Hepatocyte (in vitro differentiated cells): ENCODE data around the gene RIOK3. TPM values are rescaled to one million over a fixed set of nuclear protein-coding genes. Genes with fewer than 3 reads are reported as not detected.

Experiments
- DNase-seq: peaks from one replicate; pipeline ENCODE4 v3.0.0-alpha.2; 2016; ENCODE audit warnings: low spot score
- H2AFZ ChIP-seq: fragments of 200-600 bp; sonication (generic); 2 replicates; pipeline ENCODE4 v1.6.0; 2016; ENCODE audit warnings: antibody characterized with exemption, mild to moderate bottlenecking
- H3K27ac ChIP-seq: fragments of 200-600 bp; sonication (generic); 2 replicates; pipeline ENCODE4 v1.5.1; 2016; ENCODE audit warnings: mild to moderate bottlenecking
- H3K27me3 ChIP-seq: fragments of 200-600 bp; sonication (generic); 2 replicates; pipeline ENCODE4 v1.6.1; 2016
- H3K36me3 ChIP-seq: fragments of 200-600 bp; sonication (generic); replicated peaks from 2 replicates; pipeline ENCODE4 v1.5.1; 2016; ENCODE audit warnings: low read depth; ENCODE audit not compliant: insufficient read depth
- H3K4me1 ChIP-seq: fragments of 200-600 bp; sonication (generic); 2 replicates; pipeline ENCODE4 v1.5.1; 2016; ENCODE audit warnings: mild to moderate bottlenecking, moderate library complexity; ENCODE audit not compliant: insufficient read depth
- H3K4me2 ChIP-seq: fragments of 200-600 bp; sonication (generic); 2 replicates; pipeline ENCODE4 v1.6.0; 2016
- H3K4me3 ChIP-seq: fragments of 200-600 bp; sonication (generic); 2 replicates; pipeline ENCODE4 v1.5.1; 2016; ENCODE audit warnings: mild to moderate bottlenecking
- H3K79me2 ChIP-seq: fragments of 200-600 bp; sonication (generic); 2 replicates; pipeline ENCODE4 v1.6.0; 2017; ENCODE audit warnings: mild to moderate bottlenecking
- H3K9me2 ChIP-seq: fragments of 200-600 bp; sonication (generic); replicated peaks from 2 replicates; pipeline ENCODE4 v1.6.0; 2017; ENCODE audit warnings: mild to moderate bottlenecking; ENCODE audit not compliant: insufficient read depth
- H3K9me3 ChIP-seq: fragments of 200-600 bp; sonication (generic); 2 replicates; pipeline ENCODE4 v1.5.1; 2016; ENCODE audit warnings: low read depth, mild to moderate bottlenecking
- H4K20me1 ChIP-seq: fragments of 200-600 bp; sonication (generic); 2 replicates; pipeline ENCODE4 v1.6.0; 2016; ENCODE audit warnings: mild to moderate bottlenecking; ENCODE audit not compliant: insufficient read depth, poor library complexity, severe bottlenecking
- EZH2 ChIP-seq: fragments of 200-600 bp; sonication (generic); IDR thresholded peaks from 2 replicates; pipeline ENCODE4 v1.6.1; 2016; ENCODE audit warnings: antibody characterized with exemption, mild to moderate bottlenecking, borderline replicate concordance
- EZH2phosphoT487 ChIP-seq: fragments of 200-600 bp; sonication (generic); IDR thresholded peaks from one replicate; pipeline ENCODE4 v1.6.1; 2018; ENCODE audit warnings: antibody characterized with exemption, mild to moderate bottlenecking, low read depth, moderate library complexity; ENCODE audit not compliant: unreplicated experiment, severe bottlenecking
- WGBS: methylation state at CpG from one replicate; pipeline ENCODE4 v1.1.6; 2016; ENCODE audit warnings: low lambda C conversion rate; ENCODE audit errors: missing lambda C conversion rate; 5-methylcytosine and 5-hydroxymethylcytosine counted together
- polyA plus RNA-seq: library from polyadenylated mRNA; unstranded; fragments of >200 nt; fragmentation: Nextera tagmentation; extraction: Ambion mirVana; gene quantifications from 2 replicates; pipeline ENCODE4 v1.2.1, GENCODE V29; 2016
- total RNA-seq: library from RNA; depleted of rRNA; stranded (reverse); fragments of >200 nt; gene quantifications from 2 replicates; pipeline ENCODE4 v1.2.3, GENCODE V29; 2014
- TF ChIP-seq, protein P1 (sequence below): fragments of 200-600 bp; sonication (generic); IDR thresholded peaks from 2 replicates; pipeline ENCODE4 v1.5.1; 2016; ENCODE audit warnings: antibody characterized with exemption, mild to moderate bottlenecking; ENCODE audit not compliant: poor library complexity

Gene RIOK3
- total and polyA plus RNA-seq, 2 experiments from 2014 or later, result 53.9 to 95.2 TPM

GRCh38 chr18:23462876-23463275 lies 9.8 kb downstream of the RIOK3 start:
- Histone ChIP-seq H4K20me1 (peaks cover 59% of the 10 kb centered on the region), H3K79me2 (peaks cover 77% of the 10 kb centered on the region)

GRCh38 chr18:23468753-23469459 lies 15.8 kb downstream of the RIOK3 start:
- no peaks in the 10 kb centered on the region for H3K27me3 ChIP-seq
- H3K9me3 ChIP-seq, result no peaks in the 10 kb centered on the region
- H3K9me2 ChIP-seq, result no peaks in the 10 kb centered on the region
- TF ChIP-seq EZH2phosphoT487 (no peak), EZH2 (no peak)
- TF ChIP-seq, protein P1, sequence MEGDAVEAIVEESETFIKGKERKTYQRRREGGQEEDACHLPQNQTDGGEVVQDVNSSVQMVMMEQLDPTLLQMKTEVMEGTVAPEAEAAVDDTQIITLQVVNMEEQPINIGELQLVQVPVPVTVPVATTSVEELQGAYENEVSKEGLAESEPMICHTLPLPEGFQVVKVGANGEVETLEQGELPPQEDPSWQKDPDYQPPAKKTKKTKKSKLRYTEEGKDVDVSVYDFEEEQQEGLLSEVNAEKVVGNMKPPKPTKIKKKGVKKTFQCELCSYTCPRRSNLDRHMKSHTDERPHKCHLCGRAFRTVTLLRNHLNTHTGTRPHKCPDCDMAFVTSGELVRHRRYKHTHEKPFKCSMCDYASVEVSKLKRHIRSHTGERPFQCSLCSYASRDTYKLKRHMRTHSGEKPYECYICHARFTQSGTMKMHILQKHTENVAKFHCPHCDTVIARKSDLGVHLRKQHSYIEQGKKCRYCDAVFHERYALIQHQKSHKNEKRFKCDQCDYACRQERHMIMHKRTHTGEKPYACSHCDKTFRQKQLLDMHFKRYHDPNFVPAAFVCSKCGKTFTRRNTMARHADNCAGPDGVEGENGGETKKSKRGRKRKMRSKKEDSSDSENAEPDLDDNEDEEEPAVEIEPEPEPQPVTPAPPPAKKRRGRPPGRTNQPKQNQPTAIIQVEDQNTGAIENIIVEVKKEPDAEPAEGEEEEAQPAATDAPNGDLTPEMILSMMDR, result no peak
- H3K4me2 ChIP-seq, result no peak overlapping the region
- H4K20me1 ChIP-seq, result peaks cover 10% of the 10 kb centered on the region
- H3K27ac ChIP-seq, result no peak overlapping the region
- no peak for DNase-seq
- WGBS, result 90% methylated on average over 3 of the region's 3 CpGs
- peaks cover 6% of the 10 kb centered on the region for H3K36me3 ChIP-seq
- no peaks in the 10 kb centered on the region for H3K4me1 ChIP-seq
- no peak overlapping the region for H2AFZ ChIP-seq
- H3K79me2 ChIP-seq, result peaks cover 23% of the 10 kb centered on the region
- H3K4me3 ChIP-seq, result no peak overlapping the region

More at GRCh38 chr18:23462876-23463275, 9.8 kb downstream of the RIOK3 start:
- DNase-seq, result no peak
- H3K27ac ChIP-seq, result no peak overlapping the region
- no peak overlapping the region for H3K4me3 ChIP-seq
- peaks cover 9% of the 10 kb centered on the region for H3K36me3 ChIP-seq
- H3K27me3 ChIP-seq, result no peaks in the 10 kb centered on the region
- no peaks in the 10 kb centered on the region for H3K9me2 ChIP-seq
- no peak overlapping the region for H2AFZ ChIP-seq
- peaks cover 12% of the 10 kb centered on the region for H3K4me1 ChIP-seq
- WGBS, result 87% methylated on average over 2 of the region's 2 CpGs
- no peak overlapping the region for H3K4me2 ChIP-seq
- no peaks in the 10 kb centered on the region for H3K9me3 ChIP-seq
- TF ChIP-seq, protein P1, result no peak
- no peak for TF ChIP-seq EZH2
- no peak for TF ChIP-seq EZH2phosphoT487

- H3K4me3 ChIP-seq, result no peak overlapping the region
- no peaks in the 10 kb centered on the region for H3K9me3 ChIP-seq
- DNase-seq, result no peak
- H3K9me2 ChIP-seq, result no peaks in the 10 kb centered on the region
- H3K4me2 ChIP-seq, result no peak overlapping the region
- H3K79me2 ChIP-seq, result peaks cover 12% of the 10 kb centered on the region
- no peak overlapping the region for H3K27ac ChIP-seq
- H3K36me3 ChIP-seq, result no peaks in the 10 kb centered on the region
- H3K4me1 ChIP-seq, result no peaks in the 10 kb centered on the region
- H2AFZ ChIP-seq, result no peak overlapping the region
- WGBS, result 98% methylated on average over 2 of the region's 2 CpGs
- H3K27me3 ChIP-seq, result no peaks in the 10 kb centered on the region
- peaks cover 7% of the 10 kb centered on the region for H4K20me1 ChIP-seq
- TF ChIP-seq EZH2phosphoT487, result no peak
- TF ChIP-seq, protein P1, result no peak
- no peak for TF ChIP-seq EZH2
Measured at GRCh38 chr18:23470620-23471387, 17.7 kb downstream of the RIOK3 start.
